ENCODE data around the gene POLE2. TPM values are rescaled to one million over a fixed set of nuclear protein-coding genes. Genes with fewer than 3 reads are reported as not detected.
A peak's percentile ranks its signal among the peaks of the same experiment; 100 is the strongest.
"Not testable (repeated sequence)": the region's sequence is repeated elsewhere in the genome, so short reads cannot be mapped to it uniquely, and the experiment has no call there.

Gene POLE2
- total RNA-seq (2021; ENCODE audit: unreplicated experiment) (24.5 TPM), Bru-seq, nascent RNA (percentile 69 among the genes with signal in this experiment), BruChase-seq, experiment 1, labeled RNA remaining after a 6-hour chase (percentile 59 among the genes with signal in this experiment), BruChase-seq, experiment 2, labeled RNA remaining after a 2-hour chase (percentile 72 among the genes with signal in this experiment)
- 10.5 and 15.4 TPM in 2 replicates for polyA plus RNA-seq (2012)
- long read RNA-seq, transcript POLE2-201 (19 exons, 1,776 nt) = major isoform, 6 of 22 reads
- long read RNA-seq, partial matches to known transcripts = 5 of 22 reads
- long read RNA-seq, other reads (novel, unspliced or antisense) = 11 of 22 reads

GRCh38 chr14:49687942-49688700, at the start of gene POLE2:
POLE2 (minus strand) TSS chr14:49688214; CDS start chr14:49688203, 11 bp downstream.
- no peaks in the 10 kb centered on the region for H3K9me2 ChIP-seq (ENCODE audit: insufficient read depth)
- no peaks in the 10 kb centered on the region for H3K27me3 ChIP-seq (ENCODE audit: insufficient read depth, low read length)
- peaks cover 10 to 42% of the 10 kb centered on the region in 2 experiments for H3K4me1 ChIP-seq (ENCODE audit: control insufficient read depth in 1 of 2, insufficient read depth in 2 of 2, low read length in 2 of 2)
- peak within 1 kb of the TSS; percentile 50 for H3K27ac ChIP-seq (ENCODE audit: low read depth, low read length)
- peak within 1 kb of the TSS; percentile 74 for H3K9ac ChIP-seq (ENCODE audit: low read length)
- peaks cover 2 to 4% of the 10 kb centered on the region in 2 experiments; a peak in 1 of 4 replicates for H3K36me3 ChIP-seq (ENCODE audit: control insufficient read depth in 1 of 2, insufficient read depth in 2 of 2, low read length in 2 of 2)
- H2AFZ ChIP-seq (ENCODE audit: low read depth, low read length, poor library complexity, severe bottlenecking) = peak within 1 kb of the TSS; percentile 67
- CTCF ChIA-PET = no interaction called here
- peak within 1 kb of the TSS; percentile 76 to 81 for H3K4me3 ChIP-seq (replicated peaks in 1 of 2; ENCODE audit: low read depth in 1 of 2, low read length in 2 of 2)
- H3K4me2 ChIP-seq (ENCODE audit: low read length) = peak within 1 kb of the TSS; percentile 96
- H3K9me3 ChIP-seq (ENCODE audit: control insufficient read depth in 1 of 2, insufficient read depth in 1 of 2, low read depth in 1 of 2, low read length in 2 of 2) = no peaks in the 10 kb centered on the region
- TSS peak; percentile 88 for BruUV-seq (replicated peaks)
- POLR2A ChIA-PET = interaction anchor here (0.6 kb wide), 1 partner anchor 61 kb away, joined by 3 read pairs; no protein-coding TSS in a partner anchor
- TF ChIP-seq POLR2AphosphoS5 (IDR thresholded peaks at IDR 0.05; ENCODE audit: low read depth, low read length) = peak; percentile 79
- TF ChIP-seq ZFX (IDR thresholded peaks at IDR 0.05) = peak; percentile 53; the same call in 1 of the 2 replicates
- TF ChIP-seq RAD21 (IDR thresholded peaks at IDR 0.05; ENCODE audit: low read depth) = no peak
- TF ChIP-seq JUND (IDR thresholded peaks at IDR 0.05) = no peak
- TF ChIP-seq, protein P1, sequence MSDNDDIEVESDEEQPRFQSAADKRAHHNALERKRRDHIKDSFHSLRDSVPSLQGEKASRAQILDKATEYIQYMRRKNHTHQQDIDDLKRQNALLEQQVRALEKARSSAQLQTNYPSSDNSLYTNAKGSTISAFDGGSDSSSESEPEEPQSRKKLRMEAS (IDR thresholded peaks at IDR 0.05) = peak; percentile 94
- TF ChIP-seq FOSL1 (IDR thresholded peaks at IDR 0.05; ENCODE audit: low read depth) = no peak
- TF ChIP-seq SIN3A (IDR thresholded peaks at IDR 0.05; ENCODE audit: low read depth) = peak; percentile 60
- TF ChIP-seq, protein P2, sequence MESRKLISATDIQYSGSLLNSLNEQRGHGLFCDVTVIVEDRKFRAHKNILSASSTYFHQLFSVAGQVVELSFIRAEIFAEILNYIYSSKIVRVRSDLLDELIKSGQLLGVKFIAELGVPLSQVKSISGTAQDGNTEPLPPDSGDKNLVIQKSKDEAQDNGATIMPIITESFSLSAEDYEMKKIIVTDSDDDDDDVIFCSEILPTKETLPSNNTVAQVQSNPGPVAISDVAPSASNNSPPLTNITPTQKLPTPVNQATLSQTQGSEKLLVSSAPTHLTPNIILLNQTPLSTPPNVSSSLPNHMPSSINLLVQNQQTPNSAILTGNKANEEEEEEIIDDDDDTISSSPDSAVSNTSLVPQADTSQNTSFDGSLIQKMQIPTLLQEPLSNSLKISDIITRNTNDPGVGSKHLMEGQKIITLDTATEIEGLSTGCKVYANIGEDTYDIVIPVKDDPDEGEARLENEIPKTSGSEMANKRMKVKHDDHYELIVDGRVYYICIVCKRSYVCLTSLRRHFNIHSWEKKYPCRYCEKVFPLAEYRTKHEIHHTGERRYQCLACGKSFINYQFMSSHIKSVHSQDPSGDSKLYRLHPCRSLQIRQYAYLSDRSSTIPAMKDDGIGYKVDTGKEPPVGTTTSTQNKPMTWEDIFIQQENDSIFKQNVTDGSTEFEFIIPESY (IDR thresholded peaks at IDR 0.05; ENCODE audit: extremely low read depth, insufficient replicate concordance, low read length) = peak; percentile 9
- TF ChIP-seq SP1 (IDR thresholded peaks at IDR 0.05; ENCODE audit: low read depth) = 0 out of 2 replicates have a peak, but pooled peaks have one; percentile 11
- peak; percentile 90 for TF ChIP-seq YY1 (IDR thresholded peaks at IDR 0.05; ENCODE audit: extremely low read depth, insufficient replicate concordance, low read depth, low read length)
- TF ChIP-seq CBX3 (IDR thresholded peaks at IDR 0.05; ENCODE audit: low read depth) = peak; percentile 43; the same call in 1 of the 2 replicates
- RAD21 ChIA-PET (ENCODE audit: low non-redundant PET in 1 of 2, low total read pairs in 2 of 2, uncharacterized antibody in 2 of 2, unreplicated experiment in 2 of 2) = no interaction called here
- no peaks in the 10 kb centered on the region for H4K20me1 ChIP-seq (ENCODE audit: insufficient read depth)
- DNase-seq (ENCODE audit: low read depth, low spot score) (peak; percentile 44), ATAC-seq (peak; percentile 90)
- peaks cover 46% of the 10 kb centered on the region for H3K79me2 ChIP-seq (ENCODE audit: insufficient read depth, low read length)
- intact Hi-C loops (cut with micrococcal nuclease) = loop anchor here (5.0 kb wide), 1 partner anchor 79 kb away; the partner anchor contains the start of gene KLHDC2

DNA sequence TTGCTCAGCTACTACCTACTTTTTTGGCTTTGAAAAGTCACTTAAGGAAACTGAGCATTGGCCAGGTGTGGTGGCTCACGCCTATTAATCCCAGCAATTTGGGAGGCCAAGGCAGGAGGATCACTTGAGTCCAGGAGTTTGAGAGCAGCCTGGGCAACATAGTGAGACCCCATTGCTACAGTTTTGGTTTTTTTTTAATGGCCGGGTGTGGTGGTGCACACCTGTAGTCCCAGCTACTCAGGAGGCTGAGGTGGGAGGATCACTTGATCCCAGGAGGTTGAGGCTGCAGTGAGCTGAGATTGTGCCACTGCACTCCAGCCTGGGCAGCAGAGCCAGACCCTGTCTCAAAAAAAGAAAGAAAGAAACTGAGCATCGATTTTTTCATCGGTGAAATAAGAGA, 47.7 kb upstream of the POLE2 start:
- H3K27ac ChIP-seq (ENCODE audit: low read depth, low read length); CTCF ChIA-PET; H3K36me3 ChIP-seq (ENCODE audit: control insufficient read depth in 1 of 2, insufficient read depth in 2 of 2, low read length in 2 of 2); H3K4me3 ChIP-seq (replicated peaks in 1 of 2; ENCODE audit: low read depth in 1 of 2, low read length in 2 of 2); DNase-seq (ENCODE audit: low read depth, low spot score); H3K9me3 ChIP-seq (ENCODE audit: control insufficient read depth in 1 of 2, insufficient read depth in 1 of 2, low read depth in 1 of 2, low read length in 2 of 2); H3K79me2 ChIP-seq (ENCODE audit: insufficient read depth, low read length); H4K20me1 ChIP-seq (ENCODE audit: insufficient read depth); H3K27me3 ChIP-seq (ENCODE audit: insufficient read depth, low read length); ATAC-seq; H3K4me2 ChIP-seq (ENCODE audit: low read length); H3K9ac ChIP-seq (ENCODE audit: low read length); BruUV-seq (replicated peaks); H3K9me2 ChIP-seq (ENCODE audit: insufficient read depth); H2AFZ ChIP-seq (ENCODE audit: low read depth, low read length, poor library complexity, severe bottlenecking); RAD21 ChIA-PET (ENCODE audit: low non-redundant PET in 1 of 2, low total read pairs in 2 of 2, uncharacterized antibody in 2 of 2, unreplicated experiment in 2 of 2); H3K4me1 ChIP-seq (ENCODE audit: control insufficient read depth in 1 of 2, insufficient read depth in 2 of 2, low read length in 2 of 2); POLR2A ChIA-PET; intact Hi-C loops (cut with micrococcal nuclease): not testable (repeated sequence)
